ENCODE results near the gene CLNK. TPM values are rescaled to one million over a fixed set of nuclear protein-coding genes. Genes with fewer than 3 reads are reported as not detected.

The CLNK gene
- total and polyA plus RNA-seq, 2 donors (not counting 1 experiment from before 2014, with no cell fraction given): 0.57 to 0.75 TPM

DNA sequence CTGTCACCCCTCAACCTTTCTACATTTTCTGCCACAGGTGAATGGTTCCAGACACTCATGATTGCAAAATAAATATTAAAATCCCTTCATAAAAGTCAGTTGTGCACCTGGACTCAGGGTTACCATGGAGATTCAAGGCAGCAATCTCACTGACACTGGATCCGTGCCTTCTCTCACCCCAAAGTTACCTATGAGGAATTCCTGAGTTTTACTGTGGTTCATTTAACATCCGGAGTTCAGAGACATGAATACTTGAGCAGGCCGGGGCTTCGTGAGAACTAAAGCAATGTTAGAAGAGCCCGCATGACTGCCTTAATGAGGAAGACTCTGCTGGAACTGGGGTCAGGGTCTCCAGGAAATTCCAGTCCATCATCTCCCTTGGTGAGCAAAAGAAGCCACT, 12.5 kb upstream of the CLNK start:
- ATAC-seq (ENCODE audit: low read depth): no peak
- Histone ChIP-seq H3K4me1 (ENCODE audit: control insufficient read depth in 2 of 2, insufficient read depth in 2 of 2, low read length in 2 of 2) (no peaks in the 10 kb centered on the region), H3K27ac (ENCODE audit: low read length in 2 of 2) (no peak overlapping the region), H3K4me3 (ENCODE audit: control extremely low read depth in 1 of 5, extremely low read depth in 1 of 5, insufficient read depth in 1 of 5, low read depth in 2 of 5, low read length in 4 of 5) (no peak overlapping the region), H3K27me3 (replicated peaks in 1 of 4; ENCODE audit: control extremely low read depth in 1 of 4, control insufficient read depth in 3 of 4, insufficient read depth in 4 of 4, low read length in 3 of 4) (no peaks in the 10 kb centered on the region), H3K9me3 (ENCODE audit: control extremely low read depth in 1 of 3, control insufficient read depth in 2 of 3, insufficient read depth in 1 of 3, low read length in 2 of 3) (no peaks in the 10 kb centered on the region), H3K79me2 (ENCODE audit: control insufficient read depth, insufficient read depth, low read length) (no peaks in the 10 kb centered on the region), H3K4me2 (replicated peaks; ENCODE audit: low read depth, low read length, poor library complexity, severe bottlenecking) (no peak overlapping the region), H4K20me1 (ENCODE audit: control insufficient read depth, insufficient read depth, low read length, poor library complexity, severe bottlenecking) (no peaks in the 10 kb centered on the region), H2AFZ (ENCODE audit: insufficient read depth, low read depth, low read length, poor library complexity, severe bottlenecking) (no peak overlapping the region), H3K36me3 (replicated peaks in 1 of 2; ENCODE audit: control extremely low read depth in 1 of 2, control insufficient read depth in 1 of 2, extremely low read depth in 1 of 2, insufficient read depth in 2 of 2, low read length in 1 of 2) (no peaks in the 10 kb centered on the region), H3K9ac (ENCODE audit: low read length) (no peak overlapping the region)
- no peak overlapping the region for H3K4me3 Mint-ChIP-seq
- H3K4me1 Mint-ChIP-seq: no peaks in the 10 kb centered on the region
- ChIA-PET POLR2A (no interaction called here), CTCF (no interaction called here)
- H3K27ac Mint-ChIP-seq: no peak overlapping the region
- intact Hi-C loops (cut with micrococcal nuclease): no loop called here
- H3K9me3 Mint-ChIP-seq (ENCODE audit: insufficient read depth): peaks cover 2% of the 10 kb centered on the region
- H3K27me3 Mint-ChIP-seq: no peaks in the 10 kb centered on the region
- no peak for DNase-seq
- WGBS (ENCODE audit: insufficient coverage): 80% methylated on average over 5 of the region's 5 CpGs
- TF ChIP-seq, protein P1, sequence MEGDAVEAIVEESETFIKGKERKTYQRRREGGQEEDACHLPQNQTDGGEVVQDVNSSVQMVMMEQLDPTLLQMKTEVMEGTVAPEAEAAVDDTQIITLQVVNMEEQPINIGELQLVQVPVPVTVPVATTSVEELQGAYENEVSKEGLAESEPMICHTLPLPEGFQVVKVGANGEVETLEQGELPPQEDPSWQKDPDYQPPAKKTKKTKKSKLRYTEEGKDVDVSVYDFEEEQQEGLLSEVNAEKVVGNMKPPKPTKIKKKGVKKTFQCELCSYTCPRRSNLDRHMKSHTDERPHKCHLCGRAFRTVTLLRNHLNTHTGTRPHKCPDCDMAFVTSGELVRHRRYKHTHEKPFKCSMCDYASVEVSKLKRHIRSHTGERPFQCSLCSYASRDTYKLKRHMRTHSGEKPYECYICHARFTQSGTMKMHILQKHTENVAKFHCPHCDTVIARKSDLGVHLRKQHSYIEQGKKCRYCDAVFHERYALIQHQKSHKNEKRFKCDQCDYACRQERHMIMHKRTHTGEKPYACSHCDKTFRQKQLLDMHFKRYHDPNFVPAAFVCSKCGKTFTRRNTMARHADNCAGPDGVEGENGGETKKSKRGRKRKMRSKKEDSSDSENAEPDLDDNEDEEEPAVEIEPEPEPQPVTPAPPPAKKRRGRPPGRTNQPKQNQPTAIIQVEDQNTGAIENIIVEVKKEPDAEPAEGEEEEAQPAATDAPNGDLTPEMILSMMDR (IDR thresholded peaks at IDR 0.05): no peak
- TF ChIP-seq EZH2 (IDR thresholded peaks at IDR 0.05; ENCODE audit: borderline replicate concordance, insufficient read depth, low read depth, low read length, poor library complexity, severe bottlenecking): no peak

- no peaks in the 10 kb centered on the region for H4K20me1 ChIP-seq (ENCODE audit: control insufficient read depth, insufficient read depth, low read length, poor library complexity, severe bottlenecking)
- H3K9ac ChIP-seq (ENCODE audit: low read length): no peak overlapping the region
- Mint-ChIP-seq H3K4me1 (no peaks in the 10 kb centered on the region), H3K9me3 (ENCODE audit: insufficient read depth) (peaks cover 2% of the 10 kb centered on the region), H3K27me3 (no peaks in the 10 kb centered on the region), H3K27ac (no peak overlapping the region), H3K4me3 (no peak overlapping the region)
- H3K36me3 ChIP-seq (replicated peaks in 1 of 2; ENCODE audit: control extremely low read depth in 1 of 2, control insufficient read depth in 1 of 2, extremely low read depth in 1 of 2, insufficient read depth in 2 of 2, low read length in 1 of 2): no peaks in the 10 kb centered on the region
- TF ChIP-seq, protein P1 (IDR thresholded peaks at IDR 0.05): no peak
- no peak for TF ChIP-seq EZH2 (IDR thresholded peaks at IDR 0.05; ENCODE audit: borderline replicate concordance, insufficient read depth, low read depth, low read length, poor library complexity, severe bottlenecking)
- H2AFZ ChIP-seq (ENCODE audit: insufficient read depth, low read depth, low read length, poor library complexity, severe bottlenecking): no peak overlapping the region
- no peak overlapping the region for H3K27ac ChIP-seq (ENCODE audit: low read length in 2 of 2)
- no peaks in the 10 kb centered on the region for H3K79me2 ChIP-seq (ENCODE audit: control insufficient read depth, insufficient read depth, low read length)
- DNase-seq (no peak), ATAC-seq (ENCODE audit: low read depth) (no peak)
- no peaks in the 10 kb centered on the region for H3K9me3 ChIP-seq (ENCODE audit: control extremely low read depth in 1 of 3, control insufficient read depth in 2 of 3, insufficient read depth in 1 of 3, low read length in 2 of 3)
- no peak overlapping the region for H3K4me2 ChIP-seq (replicated peaks; ENCODE audit: low read depth, low read length, poor library complexity, severe bottlenecking)
- intact Hi-C loops (cut with micrococcal nuclease): no loop called here
- 100% methylated on average over 2 of the region's 4 CpGs for WGBS (ENCODE audit: insufficient coverage)
- H3K4me3 ChIP-seq (ENCODE audit: control extremely low read depth in 1 of 5, extremely low read depth in 1 of 5, insufficient read depth in 1 of 5, low read depth in 2 of 5, low read length in 4 of 5): no peak overlapping the region
- no peaks in the 10 kb centered on the region for H3K4me1 ChIP-seq (ENCODE audit: control insufficient read depth in 2 of 2, insufficient read depth in 2 of 2, low read length in 2 of 2)
- POLR2A ChIA-PET: no interaction called here
- no peaks in the 10 kb centered on the region for H3K27me3 ChIP-seq (replicated peaks in 1 of 4; ENCODE audit: control extremely low read depth in 1 of 4, control insufficient read depth in 3 of 4, insufficient read depth in 4 of 4, low read length in 3 of 4)
- CTCF ChIA-PET: no interaction called here
Measured at GRCh38 chr4:10696253-10696652, 11.7 kb upstream of the CLNK start.

All from B cell (primary cell).